Loucy (cell line): ENCODE results near the gene ACE2.

ENCODE experiments used
- H2AFZ ChIP-seq: fragments of 200-600 bp; sonication (generic); 2 replicates; pipeline ENCODE4 v1.6.0; 2016; ENCODE audit warnings: antibody characterized with exemption, mild to moderate bottlenecking, low read length, moderate library complexity
- H3F3A ChIP-seq: fragments of 200-600 bp; 2 replicates; pipeline ENCODE4 v1.6.0; 2016; ENCODE audit warnings: antibody characterized with exemption, low read depth, mild to moderate bottlenecking
- H3K27me3 ChIP-seq: fragments of 200-600 bp; sonication (generic); 2 replicates; pipeline ENCODE4 v1.6.1; 2014; ENCODE audit warnings: low read length, mild to moderate bottlenecking; ENCODE audit not compliant: insufficient read depth, poor library complexity, severe bottlenecking
- H3K36me3 ChIP-seq: fragments of 200-600 bp; sonication (generic); 2 replicates; pipeline ENCODE4 v1.6.1; 2016; ENCODE audit warnings: low read length; ENCODE audit not compliant: insufficient read depth
- H3K4me1 ChIP-seq: fragments of 200-600 bp; sonication (generic); 2 replicates; pipeline ENCODE4 v1.5.1; 2014; ENCODE audit warnings: low read length, mild to moderate bottlenecking; ENCODE audit not compliant: insufficient read depth, poor library complexity, severe bottlenecking
- H3K4me2 ChIP-seq: fragments of 200-600 bp; sonication (generic); 2 replicates; pipeline ENCODE4 v1.6.0; 2014; ENCODE audit warnings: antibody characterized with exemption, low read length, low read depth, mild to moderate bottlenecking; ENCODE audit not compliant: poor library complexity, severe bottlenecking
- H3K4me3 ChIP-seq: fragments of 200-600 bp; sonication (generic); 2 replicates; pipeline ENCODE4 v1.5.1; 2014; ENCODE audit warnings: low read length, mild to moderate bottlenecking, mixed read lengths; ENCODE audit not compliant: poor library complexity, severe bottlenecking
- H3K79me2 ChIP-seq: fragments of 200-600 bp; sonication (generic); 2 replicates; pipeline ENCODE4 v1.6.1; 2014; ENCODE audit warnings: low read length; ENCODE audit not compliant: insufficient read depth
- H3K9ac ChIP-seq: fragments of 200-600 bp; sonication (generic); 2 replicates; pipeline ENCODE4 v1.6.0; 2014; ENCODE audit warnings: mild to moderate bottlenecking, low read depth, low read length, moderate library complexity; ENCODE audit not compliant: poor library complexity, severe bottlenecking
- H3K9me2 ChIP-seq: fragments of 200-600 bp; sonication (generic); replicated peaks from 2 replicates; pipeline ENCODE4 v1.6.1; 2016; ENCODE audit warnings: low read depth, low read length, mixed read lengths
- H3K9me3 ChIP-seq: fragments of 200-600 bp; sonication (generic); 2 replicates; pipeline ENCODE4 v1.6.1; 2014; ENCODE audit warnings: mild to moderate bottlenecking, antibody characterized with exemption, low read length, low read depth; ENCODE audit not compliant: insufficient read depth
- H4K20me1 ChIP-seq: fragments of 200-600 bp; sonication (generic); 2 replicates; pipeline ENCODE4 v1.6.0; 2014; ENCODE audit warnings: antibody characterized with exemption, low read length, mild to moderate bottlenecking; ENCODE audit not compliant: insufficient read depth, poor library complexity, severe bottlenecking
- EZH2phosphoT487 ChIP-seq: fragments of 200-600 bp; IDR thresholded peaks from 2 replicates; pipeline ENCODE4 v1.6.1; 2018; ENCODE audit warnings: antibody characterized with exemption, mild to moderate bottlenecking, moderate library complexity, borderline replicate concordance
- TF ChIP-seq, protein P1 (sequence below): fragments of 200-600 bp; sonication (generic); conservative IDR thresholded peaks from 2 replicates; pipeline ENCODE4 v1.5.1; 2014; ENCODE audit warnings: mild to moderate bottlenecking, antibody characterized with exemption, low read length

The ACE2 gene

DNA sequence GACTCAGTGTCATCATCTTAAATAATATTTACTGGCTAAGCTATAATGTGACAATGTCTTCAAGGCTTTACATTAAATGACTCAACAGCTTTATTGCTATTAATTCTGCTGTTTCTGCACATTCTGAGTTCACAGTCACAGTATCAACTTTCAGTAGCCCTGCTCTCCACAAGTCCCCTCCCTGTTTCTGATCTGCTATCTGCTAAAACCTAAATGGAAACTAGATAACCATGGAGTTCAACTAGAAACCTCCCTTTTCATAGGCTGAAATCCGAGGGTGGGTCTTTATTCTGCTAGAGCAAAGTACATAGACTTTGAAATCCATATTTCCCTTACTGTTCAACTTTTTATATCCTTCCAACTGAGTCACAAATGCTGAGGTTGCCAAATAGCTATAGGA is 5.4 kb upstream of the ACE2 start:
- H3K9me2 ChIP-seq = no peaks in the 10 kb centered on the region
- H3K4me2 ChIP-seq = no peak overlapping the region
- no peak overlapping the region for H2AFZ ChIP-seq
- TF ChIP-seq, protein P1, sequence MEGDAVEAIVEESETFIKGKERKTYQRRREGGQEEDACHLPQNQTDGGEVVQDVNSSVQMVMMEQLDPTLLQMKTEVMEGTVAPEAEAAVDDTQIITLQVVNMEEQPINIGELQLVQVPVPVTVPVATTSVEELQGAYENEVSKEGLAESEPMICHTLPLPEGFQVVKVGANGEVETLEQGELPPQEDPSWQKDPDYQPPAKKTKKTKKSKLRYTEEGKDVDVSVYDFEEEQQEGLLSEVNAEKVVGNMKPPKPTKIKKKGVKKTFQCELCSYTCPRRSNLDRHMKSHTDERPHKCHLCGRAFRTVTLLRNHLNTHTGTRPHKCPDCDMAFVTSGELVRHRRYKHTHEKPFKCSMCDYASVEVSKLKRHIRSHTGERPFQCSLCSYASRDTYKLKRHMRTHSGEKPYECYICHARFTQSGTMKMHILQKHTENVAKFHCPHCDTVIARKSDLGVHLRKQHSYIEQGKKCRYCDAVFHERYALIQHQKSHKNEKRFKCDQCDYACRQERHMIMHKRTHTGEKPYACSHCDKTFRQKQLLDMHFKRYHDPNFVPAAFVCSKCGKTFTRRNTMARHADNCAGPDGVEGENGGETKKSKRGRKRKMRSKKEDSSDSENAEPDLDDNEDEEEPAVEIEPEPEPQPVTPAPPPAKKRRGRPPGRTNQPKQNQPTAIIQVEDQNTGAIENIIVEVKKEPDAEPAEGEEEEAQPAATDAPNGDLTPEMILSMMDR = no peak
- TF ChIP-seq EZH2phosphoT487 = no peak
- no peaks in the 10 kb centered on the region for H3K27me3 ChIP-seq
- H3K9ac ChIP-seq = no peak overlapping the region
- no peaks in the 10 kb centered on the region for H3K36me3 ChIP-seq
- no peaks in the 10 kb centered on the region for H3K79me2 ChIP-seq
- H3K4me1 ChIP-seq = no peaks in the 10 kb centered on the region
- H3F3A ChIP-seq = no peaks in the 10 kb centered on the region
- H4K20me1 ChIP-seq = no peaks in the 10 kb centered on the region
- H3K4me3 ChIP-seq = no peak overlapping the region
- no peaks in the 10 kb centered on the region for H3K9me3 ChIP-seq

DNA sequence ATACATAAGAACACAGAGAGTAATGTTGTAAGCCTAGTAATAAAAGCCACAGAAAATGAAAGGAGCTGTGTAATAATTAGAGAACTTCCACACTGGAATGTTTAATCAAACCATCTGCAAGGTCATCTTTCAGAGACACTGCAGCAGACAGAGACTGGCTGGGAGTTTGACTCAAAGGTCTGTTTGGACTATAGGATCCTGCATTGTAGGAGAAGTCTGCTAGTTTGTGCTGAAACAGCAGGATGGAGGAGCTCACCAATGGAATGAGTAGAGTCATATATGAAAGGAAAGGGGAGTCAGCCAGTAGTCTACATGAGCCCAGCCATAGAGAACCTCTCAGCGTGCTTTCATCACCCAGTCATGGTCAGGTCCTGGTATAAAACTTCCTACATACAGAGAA is 4.5 kb upstream of the ACE2 start:
- no peaks in the 10 kb centered on the region for H3K36me3 ChIP-seq
- H4K20me1 ChIP-seq = no peaks in the 10 kb centered on the region
- TF ChIP-seq EZH2phosphoT487 = no peak
- TF ChIP-seq, protein P1 = no peak
- no peaks in the 10 kb centered on the region for H3K9me2 ChIP-seq
- no peaks in the 10 kb centered on the region for H3K9me3 ChIP-seq
- no peak overlapping the region for H3K4me3 ChIP-seq
- H3K27me3 ChIP-seq = no peaks in the 10 kb centered on the region
- H3F3A ChIP-seq = no peaks in the 10 kb centered on the region
- no peaks in the 10 kb centered on the region for H3K4me1 ChIP-seq
- no peak overlapping the region for H2AFZ ChIP-seq
- no peaks in the 10 kb centered on the region for H3K79me2 ChIP-seq
- no peak overlapping the region for H3K4me2 ChIP-seq
- H3K9ac ChIP-seq = no peak overlapping the region

DNA sequence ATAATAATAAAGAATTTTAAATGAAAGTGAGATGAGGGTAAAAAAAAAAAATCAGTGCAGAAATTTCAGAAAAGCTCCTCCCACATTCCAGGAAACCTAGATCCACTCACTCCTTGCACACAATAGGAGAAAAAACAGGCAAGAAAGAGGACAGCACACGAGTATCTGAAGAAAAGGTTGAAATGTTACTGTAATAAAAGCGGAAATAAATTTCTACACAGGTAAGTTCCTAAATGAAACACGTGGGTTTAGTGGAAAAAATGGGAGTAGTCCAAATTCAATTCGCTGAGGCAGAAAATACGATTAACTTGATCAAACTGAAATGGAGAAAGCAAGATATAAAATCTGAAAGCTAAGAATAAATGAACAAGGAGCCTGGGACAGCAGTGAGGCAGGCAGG is 2.0 kb upstream of the ACE2 start:
- Histone ChIP-seq H3K4me1 (no peaks in the 10 kb centered on the region), H3K4me3 (no peak overlapping the region), H3K79me2 (no peaks in the 10 kb centered on the region), H4K20me1 (no peaks in the 10 kb centered on the region), H3K4me2 (no peak overlapping the region), H3K9me3 (no peaks in the 10 kb centered on the region), H2AFZ (no peak overlapping the region), H3K9ac (no peak overlapping the region), H3K9me2 (no peaks in the 10 kb centered on the region), H3K36me3 (no peaks in the 10 kb centered on the region), H3K27me3 (no peaks in the 10 kb centered on the region), H3F3A (no peaks in the 10 kb centered on the region)
- TF ChIP-seq, protein P1 = no peak
- TF ChIP-seq EZH2phosphoT487 = no peak
